DMS53 treated with DMSO at 0.1 percent for 48 hours (cell line): Measurements from ENCODE around the gene RBMS1.
"Not testable (repeated sequence)": the region's sequence is repeated elsewhere in the genome, so short reads cannot be mapped to it uniquely, and the experiment has no call there.

Experiments
- DNase-seq: peaks from one replicate; lab custom pipeline; 2025; ENCODE audit not compliant: unreplicated experiment; lab: John Stamatoyannopoulos, UW

The RBMS1 gene

GRCh38 chr2:160505256-160505655, 11.6 kb upstream of the RBMS1 start:
- no peak for DNase-seq

GRCh38 chr2:160502478-160502877, 8.9 kb upstream of the RBMS1 start:
- no peak for DNase-seq

DNA sequence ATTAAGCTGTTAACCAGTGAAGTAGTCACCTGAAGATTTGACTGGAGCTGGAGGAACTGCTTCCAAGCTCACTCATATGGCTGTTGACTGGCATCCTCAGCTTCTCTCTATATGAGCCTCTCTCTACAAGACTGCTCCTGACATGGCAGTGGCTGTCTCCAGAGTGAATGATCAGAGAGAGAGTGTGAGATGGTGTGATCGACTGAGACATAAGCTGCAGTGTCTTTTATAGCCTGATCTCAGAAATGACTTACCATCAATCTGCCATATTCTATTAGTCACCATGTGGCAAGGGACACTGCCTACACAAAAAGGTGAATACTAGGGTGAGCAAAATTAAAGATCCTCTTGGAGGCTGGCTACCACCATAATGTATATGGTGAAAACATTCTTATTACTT, 7.8 kb upstream of the RBMS1 start:
- no peak for DNase-seq

DNA sequence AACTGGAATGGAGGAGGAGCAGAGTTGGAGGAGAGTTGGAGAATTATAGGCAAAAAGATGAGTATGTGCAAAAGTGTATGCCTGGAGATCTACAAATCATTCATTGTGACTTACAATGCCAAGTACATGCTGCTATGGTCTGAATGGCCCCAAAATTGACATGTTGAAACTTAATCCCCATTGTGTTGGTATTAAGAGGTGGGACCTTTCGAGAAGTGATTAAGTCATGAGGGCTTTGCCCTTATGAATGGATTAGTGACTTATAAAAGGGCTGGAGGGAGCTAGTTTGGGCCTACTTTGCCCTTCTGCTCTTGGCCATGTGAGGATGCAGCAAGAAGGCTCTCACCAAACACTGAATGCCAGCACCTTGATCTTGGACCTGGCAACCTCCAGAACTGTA, 6.3 kb upstream of the RBMS1 start:
- DNase-seq: no peak

GRCh38 chr2:160498137-160498536, 4.5 kb upstream of the RBMS1 start:
- no peak for DNase-seq

DNA sequence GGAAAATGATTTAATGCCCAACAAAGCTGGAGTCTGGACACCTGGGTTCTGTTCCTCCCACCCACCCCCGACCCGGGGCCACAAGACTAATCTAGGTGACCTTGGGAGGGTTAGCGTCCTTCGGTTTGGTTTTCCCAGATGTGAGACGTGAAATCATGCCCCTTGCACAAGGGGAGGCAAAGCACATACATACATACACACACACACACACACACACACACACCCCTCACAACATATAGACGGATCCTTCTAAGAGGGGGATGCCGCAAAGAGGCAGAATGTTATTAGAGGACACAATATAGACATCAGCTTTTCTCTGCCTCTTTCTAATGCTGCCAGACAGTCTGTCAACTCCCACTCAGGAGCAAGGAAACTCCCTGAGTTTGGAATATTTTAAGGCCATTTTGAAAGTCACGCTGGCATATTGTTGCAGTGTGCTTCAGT, 616 bp upstream of the RBMS1 start:
- DNase-seq: no peak

- no peak for DNase-seq
These were observed 993 bp downstream of the RBMS1 start for GRCh38 chr2:160492401-160493226.

GRCh38 chr2:160491911-160492371, 1.7 kb downstream of the RBMS1 start:
- DNase-seq: no peak

DNA sequence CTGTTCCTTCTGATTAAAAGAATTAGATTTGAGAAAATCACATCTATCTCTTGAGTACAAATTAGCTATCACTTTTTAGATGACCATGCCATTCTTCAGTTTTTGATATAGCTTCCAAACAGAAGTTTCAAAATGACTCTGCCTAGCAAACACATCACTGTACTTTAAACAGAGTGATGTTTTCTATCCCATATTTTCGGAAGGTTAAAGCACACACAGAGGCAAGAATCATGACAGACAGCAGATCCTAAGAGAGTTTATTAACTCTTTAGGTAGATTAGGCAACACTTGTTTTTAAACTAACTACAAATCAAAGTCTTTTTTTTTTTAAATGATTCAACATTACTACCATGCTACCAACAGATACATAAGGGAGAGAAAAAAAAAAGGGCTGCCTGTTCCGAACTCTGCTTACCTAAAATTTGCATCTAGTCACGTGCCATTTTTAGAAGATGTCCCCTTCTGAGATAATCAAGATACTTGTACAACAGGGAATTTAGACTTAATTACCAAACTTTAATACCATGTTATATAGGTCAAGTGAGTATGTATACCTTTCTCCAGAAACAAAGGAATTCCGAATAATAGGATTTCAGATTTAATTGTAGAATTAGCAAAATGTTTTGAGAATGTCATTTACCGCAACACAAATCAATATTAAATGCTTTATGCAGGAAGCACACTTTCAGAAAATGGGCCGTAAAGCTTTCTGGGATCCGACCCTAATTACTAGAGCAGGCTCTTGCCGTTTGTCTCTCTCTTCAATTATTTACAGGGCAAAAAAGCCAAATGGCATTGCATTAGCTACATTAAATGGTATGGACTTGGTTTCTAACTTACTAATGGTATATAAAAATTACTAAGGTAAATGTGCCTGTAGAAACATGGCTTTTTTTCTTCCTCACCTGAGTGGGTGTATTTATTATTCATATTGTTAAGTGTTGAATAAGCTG, 2.6 kb downstream of the RBMS1 start:
- no peak for DNase-seq

DNA sequence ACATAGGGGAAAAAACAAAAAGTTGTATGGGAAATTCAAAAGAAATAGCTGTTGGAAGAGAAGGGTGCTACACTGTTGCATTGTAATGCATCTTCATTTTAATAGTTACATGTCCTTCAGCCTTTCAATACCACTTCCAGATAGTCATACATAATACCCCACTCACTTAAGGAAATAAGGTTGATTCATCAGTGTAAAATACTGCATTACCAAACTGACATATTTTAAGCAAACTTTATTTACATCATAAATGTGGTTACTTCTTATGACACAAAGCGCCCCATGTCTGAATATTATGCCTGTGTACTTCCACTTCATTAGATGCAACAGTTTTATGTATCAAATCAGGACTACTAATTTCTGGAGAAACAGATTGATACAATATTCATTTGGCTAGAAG, 4.5 kb downstream of the RBMS1 start:
- DNase-seq: no peak

- not testable (repeated sequence) for DNase-seq
These were observed 5.3 kb downstream of the RBMS1 start for GRCh38 chr2:160488289-160488688.

GRCh38 chr2:160486341-160486740, 7.3 kb downstream of the RBMS1 start:
- no peak for DNase-seq

DNA sequence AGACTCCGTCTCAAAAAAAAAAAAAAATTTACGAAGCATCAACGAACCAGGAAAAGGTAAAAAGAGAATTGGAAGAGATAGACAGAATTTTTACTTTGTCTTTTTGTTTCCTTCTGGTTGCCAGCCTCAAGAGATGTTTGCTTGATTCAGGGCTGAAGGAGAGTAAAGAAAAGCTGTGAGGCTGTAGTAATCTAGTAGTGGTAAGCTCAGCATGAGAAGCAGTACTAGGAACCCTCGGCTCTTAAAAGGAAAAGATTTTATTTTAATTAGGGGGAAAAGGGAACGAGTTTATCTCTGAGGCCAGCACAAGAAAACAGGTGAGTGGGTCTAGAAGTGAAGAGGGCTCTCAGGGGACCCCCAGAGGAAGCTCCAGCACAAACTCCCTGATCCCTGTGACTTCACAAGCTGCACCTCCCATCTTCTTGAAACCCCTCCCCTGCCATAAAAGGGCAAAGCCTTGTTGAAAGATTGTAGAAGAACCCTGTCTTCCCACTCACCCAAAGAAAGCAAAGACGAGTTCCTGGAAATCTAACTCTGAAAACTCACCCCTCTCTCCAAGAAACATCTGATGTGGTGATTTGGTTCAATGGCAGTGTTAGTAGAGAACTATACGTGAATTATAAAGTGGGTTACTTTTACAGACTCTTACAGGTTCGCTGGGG, 8.6 kb downstream of the RBMS1 start:
- no peak for DNase-seq

DNA sequence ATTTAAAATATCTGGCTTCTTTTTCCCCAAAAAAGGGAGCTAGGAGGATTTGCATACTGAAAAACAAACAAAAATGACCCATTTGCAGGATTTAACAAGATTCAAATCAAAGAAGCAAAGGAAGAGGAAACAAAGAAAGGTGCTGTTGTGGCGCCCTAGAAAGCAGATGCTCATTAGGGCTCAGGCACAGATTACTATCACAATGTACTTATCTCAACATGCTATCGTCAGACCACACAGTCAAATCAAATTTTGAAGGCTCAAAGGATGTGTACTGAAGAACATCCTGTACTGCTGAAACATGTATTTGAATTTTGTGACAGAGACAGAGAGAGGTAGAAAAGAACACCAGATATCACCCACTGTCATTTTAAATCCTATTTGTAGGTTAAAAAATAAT, 10.9 kb downstream of the RBMS1 start:
- DNase-seq: no peak

DNA sequence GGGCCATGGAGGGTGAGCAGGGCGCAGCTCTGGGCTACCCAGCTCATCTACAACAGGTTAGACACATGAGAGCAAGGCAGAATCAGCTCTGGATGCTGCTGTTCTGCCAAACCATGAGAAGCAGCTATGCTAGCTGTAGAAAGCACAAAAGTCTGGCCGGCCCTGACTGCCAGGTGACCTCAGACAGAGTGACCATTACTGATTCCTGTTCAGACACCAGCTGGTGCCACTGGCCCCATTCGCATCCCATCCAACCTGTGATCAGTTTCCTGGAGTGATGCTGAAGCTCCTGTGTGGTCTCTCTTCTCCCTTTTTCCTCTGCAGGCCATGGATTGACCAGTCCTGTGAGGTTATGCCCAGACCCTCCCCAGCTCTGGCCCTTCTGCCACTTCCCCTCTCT, 14.3 kb downstream of the RBMS1 start:
- no peak for DNase-seq

GRCh38 chr2:160478660-160479059, 14.9 kb downstream of the RBMS1 start:
- DNase-seq: no peak

DNA sequence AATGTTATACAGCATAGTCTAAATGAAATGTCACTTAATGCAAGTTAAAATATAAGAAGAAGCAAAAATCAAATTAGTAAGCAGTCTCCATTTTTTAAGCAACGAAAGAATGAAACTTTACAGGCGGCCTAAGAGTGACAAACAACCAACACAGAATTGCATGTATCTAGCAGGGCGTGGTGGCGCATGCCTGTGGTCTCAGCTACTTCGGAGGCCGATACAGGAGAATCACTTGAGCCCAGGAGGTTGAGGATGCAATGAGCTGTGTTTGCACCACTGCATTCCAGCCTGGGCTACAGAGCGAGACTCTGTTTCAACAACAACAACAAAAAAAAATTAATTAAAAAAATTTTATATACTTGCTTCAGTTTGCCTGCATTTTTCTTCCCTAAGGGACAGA, 16.6 kb downstream of the RBMS1 start:
- DNase-seq: no peak

GRCh38 chr2:160474891-160475787, 18.5 kb downstream of the RBMS1 start:
- DNase-seq: no peak

GRCh38 chr2:160474319-160474645, 19.3 kb downstream of the RBMS1 start:
- no peak for DNase-seq
